Osteoblast (primary cell): ENCODE results near the gene MPPED1. TPM values are rescaled to one million over a fixed set of nuclear protein-coding genes. Genes with fewer than 3 reads are reported as not detected.

Experiments used
- DNase-seq: peaks from one replicate; pipeline ENCODE4 v3.0.0; 2011; ENCODE audit warnings: low spot score, mixed read lengths; ENCODE audit not compliant: insufficient read length; ENCODE audit errors: missing footprints
- H2AFZ ChIP-seq: 2 replicates; pipeline ENCODE4 v1.6.0; 2011; ENCODE audit warnings: mild to moderate bottlenecking, low read length
- H3K27ac ChIP-seq: 2 replicates; pipeline ENCODE4 v1.5.1; 2011; ENCODE audit warnings: mild to moderate bottlenecking, low read depth, low read length, moderate library complexity
- H3K27me3 ChIP-seq: 2 replicates; pipeline ENCODE4 v1.6.0; 2012; ENCODE audit warnings: mild to moderate bottlenecking, control low read depth, inconsistent platforms, low read length, moderate library complexity; ENCODE audit not compliant: insufficient read depth
- H3K36me3 ChIP-seq: 2 replicates; pipeline ENCODE4 v1.5.1; 2011; ENCODE audit warnings: mild to moderate bottlenecking, low read length, control low read depth, moderate library complexity; ENCODE audit not compliant: insufficient read depth
- H3K4me1 ChIP-seq: 2 replicates; pipeline ENCODE4 v1.5.1; 2011; ENCODE audit warnings: mild to moderate bottlenecking, low read length, control low read depth, moderate library complexity; ENCODE audit not compliant: insufficient read depth
- H3K4me2 ChIP-seq: 2 replicates; pipeline ENCODE4 v1.6.0; 2011; ENCODE audit warnings: mild to moderate bottlenecking, low read length; ENCODE audit not compliant: insufficient read depth
- H3K4me3 ChIP-seq: fragments of 200-600 bp; sonication (generic); 3 replicates; pipeline ENCODE4 v1.5.1; 2012; ENCODE audit warnings: mild to moderate bottlenecking, low read length, inconsistent platforms; ENCODE audit not compliant: insufficient read depth
- H3K79me2 ChIP-seq: 2 replicates; pipeline ENCODE4 v1.6.0; 2012; ENCODE audit warnings: mild to moderate bottlenecking, low read length, control low read depth, inconsistent platforms; ENCODE audit not compliant: insufficient read depth
- H3K9me3 ChIP-seq: 2 replicates; pipeline ENCODE4 v1.5.1; 2011; ENCODE audit warnings: low read depth, low read length, control low read depth
- H4K20me1 ChIP-seq: 2 replicates; pipeline ENCODE4 v1.6.0; 2012; ENCODE audit warnings: mild to moderate bottlenecking, low read length, control low read depth; ENCODE audit not compliant: insufficient read depth
- total RNA-seq: library from RNA; depleted of rRNA; stranded (reverse); fragments of >200 nt; gene quantifications from 2 replicates; pipeline ENCODE4 v1.2.3, GENCODE V29; 2012
- TF ChIP-seq, protein P1 (sequence below): IDR thresholded peaks from 2 replicates; pipeline ENCODE4 v1.5.1; 2011; ENCODE audit warnings: mild to moderate bottlenecking, low read depth, low read length, moderate library complexity; ENCODE audit errors: extremely low read depth

MPPED1 gene
- total RNA-seq, 1 donor = not detected

DNA sequence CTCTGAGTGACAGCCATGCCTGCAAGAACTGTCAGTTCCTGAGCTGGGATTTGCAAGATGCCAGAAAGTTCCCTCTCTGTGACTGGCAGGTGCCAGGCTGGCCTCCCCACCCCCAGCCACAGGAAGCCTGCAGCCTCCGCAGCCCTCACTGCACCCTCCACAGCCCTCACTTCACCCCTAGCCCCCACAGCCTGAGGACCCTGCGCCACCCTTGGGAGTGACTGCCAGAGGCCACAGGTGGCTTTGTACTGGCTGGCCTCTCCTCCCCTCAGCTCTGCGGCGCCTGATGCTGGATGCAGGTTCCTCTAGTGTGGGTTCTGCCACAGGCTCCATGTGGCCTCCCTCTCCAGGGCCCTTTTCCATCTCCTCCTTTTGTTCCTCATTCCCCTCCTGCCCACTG is 28.7 kb downstream of the MPPED1 start:
- Histone ChIP-seq H3K9me3 (no peaks in the 10 kb centered on the region), H3K79me2 (no peaks in the 10 kb centered on the region), H2AFZ (no peak overlapping the region), H4K20me1 (no peaks in the 10 kb centered on the region), H3K4me3 (no peak overlapping the region), H3K36me3 (no peaks in the 10 kb centered on the region), H3K27me3 (no peaks in the 10 kb centered on the region), H3K4me1 (no peaks in the 10 kb centered on the region), H3K27ac (no peak overlapping the region), H3K4me2 (no peak overlapping the region)
- DNase-seq = peak; percentile 41
- TF ChIP-seq, protein P1, sequence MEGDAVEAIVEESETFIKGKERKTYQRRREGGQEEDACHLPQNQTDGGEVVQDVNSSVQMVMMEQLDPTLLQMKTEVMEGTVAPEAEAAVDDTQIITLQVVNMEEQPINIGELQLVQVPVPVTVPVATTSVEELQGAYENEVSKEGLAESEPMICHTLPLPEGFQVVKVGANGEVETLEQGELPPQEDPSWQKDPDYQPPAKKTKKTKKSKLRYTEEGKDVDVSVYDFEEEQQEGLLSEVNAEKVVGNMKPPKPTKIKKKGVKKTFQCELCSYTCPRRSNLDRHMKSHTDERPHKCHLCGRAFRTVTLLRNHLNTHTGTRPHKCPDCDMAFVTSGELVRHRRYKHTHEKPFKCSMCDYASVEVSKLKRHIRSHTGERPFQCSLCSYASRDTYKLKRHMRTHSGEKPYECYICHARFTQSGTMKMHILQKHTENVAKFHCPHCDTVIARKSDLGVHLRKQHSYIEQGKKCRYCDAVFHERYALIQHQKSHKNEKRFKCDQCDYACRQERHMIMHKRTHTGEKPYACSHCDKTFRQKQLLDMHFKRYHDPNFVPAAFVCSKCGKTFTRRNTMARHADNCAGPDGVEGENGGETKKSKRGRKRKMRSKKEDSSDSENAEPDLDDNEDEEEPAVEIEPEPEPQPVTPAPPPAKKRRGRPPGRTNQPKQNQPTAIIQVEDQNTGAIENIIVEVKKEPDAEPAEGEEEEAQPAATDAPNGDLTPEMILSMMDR = no peak

DNA sequence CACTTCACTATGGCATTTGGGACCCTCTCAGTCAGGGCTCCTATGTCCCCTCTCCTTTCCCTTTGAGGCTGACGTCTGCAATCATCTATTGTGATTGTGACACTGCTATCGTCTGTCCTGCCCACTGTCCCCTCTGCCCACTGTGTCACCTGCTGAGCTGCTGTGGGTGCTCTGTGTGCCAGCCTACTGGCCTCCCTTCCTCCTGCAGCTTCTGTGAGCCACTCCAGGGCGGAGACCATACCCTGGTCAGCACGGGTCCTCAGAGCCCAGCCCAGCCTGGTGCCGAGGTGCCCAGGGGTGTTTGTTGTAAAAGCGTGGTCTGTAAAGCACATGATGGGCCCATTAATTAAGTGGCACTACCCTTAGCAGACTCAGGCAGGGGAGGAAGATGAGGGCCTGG is 29.4 kb downstream of the MPPED1 start:
- Histone ChIP-seq H3K9me3 (no peaks in the 10 kb centered on the region), H3K27ac (no peak overlapping the region), H3K4me3 (no peak overlapping the region), H3K79me2 (no peaks in the 10 kb centered on the region), H3K4me2 (no peak overlapping the region), H3K36me3 (no peaks in the 10 kb centered on the region), H4K20me1 (no peaks in the 10 kb centered on the region), H2AFZ (no peak overlapping the region), H3K27me3 (no peaks in the 10 kb centered on the region), H3K4me1 (no peaks in the 10 kb centered on the region)
- TF ChIP-seq, protein P1 = no peak
- DNase-seq = peak; percentile 31

DNA sequence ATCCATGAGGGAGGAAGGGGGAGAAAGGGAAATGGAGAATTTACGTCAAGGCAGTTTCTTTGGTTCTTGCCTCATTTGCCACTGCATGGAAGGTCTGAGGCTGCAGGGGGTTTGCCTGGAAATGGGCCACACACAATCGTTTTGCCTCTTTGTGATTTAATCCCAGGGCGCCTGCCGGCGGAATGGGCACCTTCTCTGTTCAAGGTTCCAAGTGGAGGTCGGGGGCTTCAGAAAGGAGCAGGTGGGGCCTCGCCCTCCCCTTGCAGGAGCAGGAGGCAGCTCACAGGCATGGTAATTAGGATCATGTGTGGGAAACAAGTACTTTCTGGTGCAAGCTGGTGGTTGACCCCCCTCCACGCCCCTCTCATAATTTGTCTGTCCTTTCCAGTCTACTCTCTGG is 29.9 kb downstream of the MPPED1 start:
- Histone ChIP-seq H3K79me2 (no peaks in the 10 kb centered on the region), H3K4me3 (no peak overlapping the region), H3K4me1 (no peaks in the 10 kb centered on the region), H3K27ac (no peak overlapping the region), H2AFZ (no peak overlapping the region), H3K9me3 (no peaks in the 10 kb centered on the region), H4K20me1 (no peaks in the 10 kb centered on the region), H3K36me3 (no peaks in the 10 kb centered on the region), H3K4me2 (no peak overlapping the region), H3K27me3 (no peaks in the 10 kb centered on the region)
- DNase-seq = peak; percentile 73
- TF ChIP-seq, protein P1 = no peak

DNA sequence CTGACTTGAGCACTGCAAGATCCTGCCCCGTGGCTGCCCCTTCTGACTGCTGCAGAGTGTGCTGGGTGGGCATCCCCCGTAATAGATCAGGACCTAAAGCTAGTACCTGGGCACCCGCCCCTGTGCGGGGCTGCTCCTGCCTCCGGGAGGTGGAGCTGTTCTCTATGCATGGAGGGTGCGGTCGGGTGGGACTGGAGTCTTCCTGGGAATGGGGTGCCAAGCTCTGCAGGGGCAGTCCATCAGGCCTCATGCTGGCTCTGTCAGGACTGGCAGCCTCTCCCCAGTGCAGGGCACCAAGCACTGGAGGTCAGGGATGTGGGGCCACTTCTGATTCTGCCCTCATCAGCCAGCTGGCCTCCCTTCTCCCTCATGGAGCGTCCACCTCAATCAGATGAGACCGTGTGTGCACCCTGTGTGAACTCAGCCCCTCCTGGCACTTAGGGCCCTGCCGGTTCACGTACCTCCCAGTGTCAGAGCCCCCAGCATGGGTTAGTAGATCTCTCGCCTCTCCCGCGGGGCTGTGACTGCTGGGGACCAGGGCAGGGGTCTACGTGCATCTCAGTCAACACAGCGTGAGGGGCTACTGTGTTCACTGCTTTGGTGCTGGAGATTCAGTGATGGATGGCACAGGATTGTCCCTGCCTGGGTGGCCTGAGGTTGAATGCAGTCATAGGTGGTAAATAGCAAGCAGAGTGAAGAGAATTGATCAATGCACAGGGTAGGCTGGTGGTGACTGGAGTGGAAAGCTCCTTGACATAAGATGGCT is 30.8 kb downstream of the MPPED1 start:
- Histone ChIP-seq H3K4me3 (no peak overlapping the region), H3K9me3 (no peaks in the 10 kb centered on the region), H3K27ac (no peak overlapping the region), H3K27me3 (no peaks in the 10 kb centered on the region), H3K36me3 (no peaks in the 10 kb centered on the region), H2AFZ (no peak overlapping the region), H4K20me1 (no peaks in the 10 kb centered on the region), H3K79me2 (no peaks in the 10 kb centered on the region), H3K4me2 (no peak overlapping the region), H3K4me1 (no peaks in the 10 kb centered on the region)
- TF ChIP-seq, protein P1 = no peak
- peak; percentile 39 for DNase-seq
